GM18508 (cell line): ENCODE results near the gene NUBPL.
"Not testable (repeated sequence)": the region's sequence is repeated elsewhere in the genome, so short reads cannot be mapped to it uniquely, and the experiment has no call there.

Experiments used
- ATAC-seq: cut with Tn5 transposase; IDR thresholded peaks from one replicate; pipeline ENCODE4 v1.9.1; 2021; ENCODE audit warnings: moderate number of reproducible peaks; ENCODE audit not compliant: insufficient read depth, unreplicated experiment

Gene NUBPL

GRCh38 chr14:31572955-31573354, 11.8 kb downstream of the NUBPL start:
- ATAC-seq = no peak

GRCh38 chr14:31576949-31577348, 15.7 kb downstream of the NUBPL start:
- ATAC-seq = no peak

DNA sequence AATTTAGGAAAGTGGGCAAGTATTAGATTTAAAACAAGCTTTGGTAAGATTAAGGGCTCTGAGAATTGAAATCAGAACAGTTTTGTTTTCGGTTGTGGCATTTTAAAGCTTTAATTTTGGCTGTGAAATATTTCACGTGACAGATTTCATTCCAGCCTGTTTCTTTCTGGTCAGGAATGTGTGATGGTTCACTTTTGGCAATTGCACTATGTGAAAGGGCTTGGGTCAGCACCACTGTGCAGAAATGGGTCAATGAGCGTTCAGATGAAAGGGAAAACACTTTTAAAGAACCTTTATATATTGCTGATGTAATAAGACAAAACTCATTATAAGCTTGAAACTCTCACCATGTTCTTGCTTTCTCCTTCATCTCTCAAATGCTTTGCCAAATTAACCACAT, 17.1 kb downstream of the NUBPL start:
- no peak for ATAC-seq

DNA sequence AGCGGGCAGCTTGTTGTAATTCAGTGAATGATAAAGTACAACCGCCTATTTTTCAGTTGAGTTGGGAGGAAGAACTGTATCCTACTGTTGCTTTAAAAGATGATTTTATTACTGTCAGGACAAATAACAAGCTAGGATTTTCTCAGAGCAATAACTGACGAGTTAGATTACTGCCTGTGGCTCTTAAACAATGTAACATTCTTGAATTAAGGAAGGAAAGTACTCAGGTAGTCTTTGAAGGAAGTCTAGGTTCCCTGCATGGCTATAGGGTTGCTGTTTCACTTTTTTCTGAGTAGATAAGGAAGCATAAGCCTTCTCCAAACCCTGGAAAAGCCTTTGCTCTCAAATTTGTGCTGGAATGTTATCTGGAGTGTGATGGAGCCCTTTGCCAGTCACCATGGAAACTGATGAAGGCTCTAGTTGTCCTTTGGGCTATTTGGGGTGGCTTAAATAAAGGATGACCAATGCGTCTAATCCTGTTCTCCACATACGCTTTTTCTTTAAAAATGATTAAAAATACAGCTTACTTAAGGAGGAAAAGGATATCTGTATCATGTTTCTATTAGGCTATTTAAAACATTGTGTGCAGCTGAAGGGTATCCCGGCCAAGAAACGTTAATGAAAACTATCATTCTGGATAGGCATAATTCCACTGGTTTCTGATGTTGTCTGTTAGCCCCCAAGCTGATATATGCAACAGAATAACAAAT, 17.7 kb downstream of the NUBPL start:
- ATAC-seq = no peak

DNA sequence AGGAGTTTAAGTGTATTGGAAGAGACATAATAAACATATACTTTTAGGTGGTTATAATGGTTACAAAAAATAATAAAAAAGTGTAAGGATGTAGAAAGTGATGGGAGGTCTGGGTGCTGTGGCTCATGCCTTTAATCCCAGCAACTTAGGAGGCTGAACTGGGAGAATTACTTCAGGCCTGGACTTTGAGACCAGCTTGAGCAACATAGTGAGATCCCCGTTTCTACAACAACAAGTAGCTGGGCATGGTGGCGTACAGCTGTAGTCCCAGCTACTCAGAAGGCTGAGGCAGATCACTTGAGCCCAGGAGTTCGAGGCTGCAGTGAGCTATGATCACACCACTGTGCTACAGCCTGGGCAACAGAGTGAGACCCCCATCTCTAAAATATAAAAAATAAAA, 19.0 kb downstream of the NUBPL start:
- ATAC-seq = no peak

DNA sequence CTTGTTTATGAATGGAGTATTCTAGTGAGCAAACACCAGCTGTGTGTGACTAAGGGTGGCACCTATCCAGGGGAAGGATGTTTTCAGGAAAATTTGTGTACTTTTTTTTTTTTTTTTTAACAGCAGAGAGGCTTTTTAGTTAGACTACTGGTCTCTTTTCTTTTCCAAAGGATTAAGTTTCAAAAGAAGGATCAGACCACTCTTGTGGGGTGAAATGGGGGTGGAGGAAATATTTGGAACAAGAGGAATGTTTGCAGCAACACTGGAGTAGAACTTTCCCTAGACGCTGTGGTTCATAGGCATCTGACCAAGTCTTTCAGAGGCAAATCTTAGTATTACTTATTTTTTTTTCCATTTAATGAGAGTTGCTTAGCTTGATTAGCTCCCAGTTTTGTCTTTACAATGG, 21.1 kb downstream of the NUBPL start:
- no peak for ATAC-seq

DNA sequence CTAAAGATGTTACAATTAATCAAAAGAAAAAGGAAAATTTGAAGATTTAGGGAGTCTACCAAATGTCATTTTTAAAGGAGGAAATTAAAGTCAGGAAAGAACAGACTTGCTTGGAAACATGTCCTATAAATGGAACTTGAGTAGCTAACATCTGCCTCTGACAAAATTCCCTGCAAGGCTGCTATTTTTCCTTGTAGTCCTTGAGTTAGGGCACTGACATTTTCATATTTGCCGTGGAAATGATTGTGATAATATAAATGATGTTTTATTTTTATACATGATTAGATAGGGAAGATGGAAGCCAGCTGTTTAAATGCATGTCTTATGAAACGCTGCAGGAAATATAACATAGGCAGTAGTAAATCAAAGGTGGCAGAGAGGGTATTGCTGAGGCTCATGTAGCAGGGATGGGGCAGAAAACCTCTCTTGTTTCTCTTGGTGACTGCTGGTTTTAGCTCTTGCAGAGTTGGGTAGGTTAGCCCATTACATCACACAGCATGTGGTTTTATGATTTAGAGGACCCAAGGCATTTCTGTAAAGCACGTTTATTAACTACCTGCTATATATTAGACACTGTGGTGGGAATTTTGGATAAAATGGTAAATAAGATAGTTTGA, 21.7 kb downstream of the NUBPL start:
- no peak for ATAC-seq

- ATAC-seq = no peak
These were observed 29.0 kb downstream of the NUBPL start for GRCh38 chr14:31590206-31590605.

DNA sequence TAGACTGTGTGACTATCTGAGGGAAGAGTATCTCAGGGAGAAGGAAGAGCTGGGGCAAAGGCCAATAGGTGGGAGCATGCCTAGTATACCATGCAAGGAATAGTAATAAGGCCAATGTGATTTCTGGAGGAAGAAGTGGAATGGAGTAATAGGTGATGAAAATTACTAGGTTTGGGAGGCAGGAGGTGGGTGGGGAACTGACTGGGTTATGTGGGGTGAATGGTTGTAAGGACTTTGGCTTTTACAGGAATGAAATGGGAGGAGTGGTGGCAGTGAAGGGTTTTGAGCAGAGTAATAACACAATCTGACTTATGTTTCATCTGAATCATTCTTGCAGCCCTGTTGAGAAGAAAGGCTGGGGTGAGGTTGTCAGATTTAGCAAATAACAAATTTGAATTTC, 30.9 kb downstream of the NUBPL start:
- ATAC-seq = no peak

- no peak for ATAC-seq
These were observed 31.4 kb downstream of the NUBPL start for GRCh38 chr14:31592631-31593030.

GRCh38 chr14:31596342-31597095, 35.3 kb downstream of the NUBPL start:
- no peak for ATAC-seq

DNA sequence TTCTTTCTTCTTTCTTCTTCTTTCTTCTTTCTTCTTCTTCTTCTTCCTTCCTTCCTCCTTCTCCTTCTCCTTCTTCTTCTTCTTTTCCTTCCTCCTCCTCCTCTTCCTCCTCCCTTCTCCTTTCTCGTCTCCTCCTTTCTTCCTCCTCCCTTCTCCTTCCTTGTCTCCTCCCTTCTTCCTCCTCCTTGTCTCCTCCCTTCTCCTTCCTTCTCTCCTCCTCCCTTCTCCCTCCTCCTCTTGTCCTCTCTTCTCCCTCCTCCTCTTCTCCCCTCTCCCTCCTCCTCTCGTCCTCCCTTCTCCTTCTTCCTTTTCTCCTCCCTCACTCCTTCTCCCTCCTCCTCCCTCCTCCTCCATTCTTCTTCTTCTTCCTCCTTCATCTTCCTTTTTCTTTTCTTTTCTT, 44.5 kb downstream of the NUBPL start:
- no peak for ATAC-seq

- no peak for ATAC-seq
These were observed 50.7 kb downstream of the NUBPL start for GRCh38 chr14:31611778-31612433.

- ATAC-seq = no peak
These were observed 52.0 kb downstream of the NUBPL start for GRCh38 chr14:31613188-31613587.

GRCh38 chr14:31618884-31619283, 57.7 kb downstream of the NUBPL start:
- not testable (repeated sequence) for ATAC-seq

DNA sequence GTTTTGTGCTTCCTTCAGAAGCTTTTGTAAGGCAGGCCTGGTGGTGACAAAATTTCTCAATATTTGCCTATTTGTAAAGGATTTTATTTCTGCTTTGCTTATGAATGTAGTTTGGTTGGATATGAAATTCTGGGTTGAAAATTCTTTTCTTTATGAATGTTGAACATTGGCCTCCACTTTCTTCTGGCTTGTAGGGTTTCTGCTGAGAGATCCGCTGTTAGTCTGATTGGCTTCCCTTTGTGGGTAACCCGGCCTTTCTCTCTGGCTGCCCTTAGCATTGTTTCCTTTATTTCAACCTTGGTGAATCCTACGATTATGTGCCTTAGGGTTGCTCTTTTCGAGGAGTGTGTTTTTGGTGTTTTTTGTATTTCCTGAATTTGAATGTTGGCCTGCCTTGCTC, 58.2 kb downstream of the NUBPL start:
- ATAC-seq = no peak

GRCh38 chr14:31620898-31621297, 59.7 kb downstream of the NUBPL start:
- ATAC-seq = not testable (repeated sequence)

DNA sequence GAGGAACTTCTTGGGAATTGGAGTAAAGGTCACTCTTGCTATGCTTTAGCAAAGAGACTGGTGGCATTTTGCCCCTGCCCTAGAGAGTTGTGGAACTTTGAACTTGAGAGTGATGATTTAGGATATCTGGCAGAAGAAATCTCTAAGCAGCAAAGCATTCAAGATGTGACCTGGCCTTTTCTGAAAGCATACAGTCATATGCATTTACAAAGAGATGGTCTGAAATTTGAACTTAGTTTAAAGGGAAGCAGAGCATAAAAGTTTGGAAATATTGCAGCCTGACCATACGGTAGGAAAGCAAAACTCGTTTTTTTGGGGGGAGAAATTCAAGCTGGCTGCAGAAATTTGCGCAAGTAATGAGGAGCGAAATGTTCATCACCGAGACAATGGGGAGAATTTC, 60.9 kb downstream of the NUBPL start:
- no peak for ATAC-seq

DNA sequence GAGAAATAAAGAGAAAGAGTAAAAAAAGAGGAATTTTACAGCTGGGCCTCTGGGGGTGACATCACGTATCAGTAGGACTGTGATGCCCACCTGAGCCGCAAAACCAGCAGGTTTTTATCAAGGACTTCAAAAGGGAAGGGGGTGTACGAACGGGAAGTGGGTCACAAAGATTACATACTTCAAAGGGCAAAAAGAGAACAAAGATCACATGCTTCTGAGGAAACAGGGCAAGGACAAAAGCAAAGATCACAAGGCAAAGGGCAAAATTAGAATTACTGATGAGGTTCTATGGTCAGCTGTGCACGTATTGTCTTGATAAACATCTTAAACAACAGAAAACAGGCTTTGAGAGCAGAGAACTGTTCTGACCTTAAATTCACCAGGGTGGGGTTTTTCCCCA, 91.7 kb downstream of the NUBPL start:
- not testable (repeated sequence) for ATAC-seq

- ATAC-seq = no peak
These were observed 96.7 kb downstream of the NUBPL start for GRCh38 chr14:31657917-31658316.

DNA sequence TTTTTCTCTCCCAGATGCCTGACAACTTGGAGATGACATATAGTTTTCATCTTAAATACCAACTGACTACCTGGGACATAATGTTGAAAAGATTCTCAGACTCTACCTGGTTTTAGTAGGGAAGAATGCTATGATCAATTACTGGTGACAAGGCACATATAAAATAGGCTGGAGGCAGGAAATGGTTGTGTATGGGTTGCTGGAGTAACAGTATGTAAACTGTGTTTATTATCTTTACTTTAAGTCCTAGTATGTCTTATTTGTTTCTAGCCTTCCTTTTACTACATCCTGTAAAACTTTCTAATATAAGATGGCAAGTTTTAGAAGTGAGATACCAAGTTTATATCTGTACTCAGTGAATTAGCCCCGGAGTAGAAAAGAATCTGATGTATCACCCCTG, 98.1 kb downstream of the NUBPL start:
- no peak for ATAC-seq
